BJ (cell line): ENCODE data around the gene MT1F. TPM values are rescaled to one million over a fixed set of nuclear protein-coding genes. Genes with fewer than 3 reads are reported as not detected.

Source experiments
- CTCF ChIA-PET: fragments of 350-600 bp; formaldehyde crosslinking; extraction: SDS; loops from one replicate; lab custom pipeline; 2021; ENCODE audit warnings: antibody characterized with exemption, inconsistent platforms; lab: Yijun Ruan, JAX
- POLR2A ChIA-PET: fragments of 300-600 bp; sonication (Branson Sonifier 250); formaldehyde crosslinking; extraction: SDS; loops from one replicate; lab custom pipeline; 2021; ENCODE audit warnings: antibody characterized with exemption; lab: Charles Lee
- DNase-seq: peaks from one replicate; pipeline ENCODE4 v3.0.0-alpha.2; 2011; ENCODE audit warnings: low read depth
- H3K27me3 ChIP-seq: 2 replicates; pipeline ENCODE4 v1.6.0; 2011; ENCODE audit warnings: low read length; ENCODE audit not compliant: control insufficient read depth, insufficient read depth
- H3K36me3 ChIP-seq: 2 replicates; pipeline ENCODE4 v1.5.1; 2011; ENCODE audit warnings: low read length; ENCODE audit not compliant: control insufficient read depth, insufficient read depth
- H3K4me3 ChIP-seq: 2 replicates; pipeline ENCODE4 v1.5.1; 2011; ENCODE audit warnings: low read depth, mild to moderate bottlenecking, control low read depth, low read length
- CTCF ChIP-seq: IDR thresholded peaks from 2 replicates; pipeline ENCODE4 v1.5.1; 2011; ENCODE audit warnings: low read depth, mild to moderate bottlenecking, control low read depth, inconsistent platforms, low read length, moderate library complexity; ENCODE audit not compliant: insufficient read depth
- polyA plus RNA-seq: library from polyadenylated mRNA; depleted of rRNA; stranded (reverse); fragments of >200 nt; gene quantifications from 2 replicates; pipeline ENCODE4 v1.2.3, GENCODE V29; 2011

MT1F gene
- polyA plus RNA-seq, 1 experiment, result 11.3 TPM

- no peak for DNase-seq
- CTCF ChIA-PET, result interaction anchor here (0.9 to 1.3 kb wide), 4 partner anchors 97 to 184 kb away, joined by 3 to 5 read pairs (median 3); no protein-coding TSS in a partner anchor
- no peak for TF ChIP-seq CTCF
- Histone ChIP-seq H3K36me3 (no peaks in the 10 kb centered on the region), H3K27me3 (no peaks in the 10 kb centered on the region), H3K4me3 (no peak overlapping the region)
- POLR2A ChIA-PET, result no interaction called here
Measured at GRCh38 chr16:56697456-56698155, 39.8 kb downstream of the MT1F start.

GRCh38 chr16:56700195-56700594 is 42.4 kb downstream of the MT1F start:
- no peak for TF ChIP-seq CTCF
- Histone ChIP-seq H3K27me3 (no peaks in the 10 kb centered on the region; the same call in 1 of the 2 replicates), H3K4me3 (no peak overlapping the region), H3K36me3 (no peaks in the 10 kb centered on the region)
- ChIA-PET CTCF (interaction anchor here (0.7 to 4.9 kb wide), 6 partner anchors 26 to 367 kb away, joined by 3 to 100 read pairs (median 8); no protein-coding TSS in a partner anchor), POLR2A (no interaction called here)
- no peak for DNase-seq

GRCh38 chr16:56700631-56701030 is 42.9 kb downstream of the MT1F start:
- DNase-seq, result no peak
- no peak overlapping the region for H3K4me3 ChIP-seq
- no peak for TF ChIP-seq CTCF
- no peaks in the 10 kb centered on the region for H3K36me3 ChIP-seq
- ChIA-PET POLR2A (no interaction called here), CTCF (interaction anchor here (0.7 to 4.9 kb wide), 15 partner anchors 8 to 367 kb away, joined by 3 to 100 read pairs (median 5); no protein-coding TSS in a partner anchor)
- no peaks in the 10 kb centered on the region; the same call in 1 of the 2 replicates for H3K27me3 ChIP-seq

- Histone ChIP-seq H3K36me3 (no peaks in the 10 kb centered on the region), H3K27me3 (no peaks in the 10 kb centered on the region; the same call in 1 of the 2 replicates), H3K4me3 (no peak overlapping the region)
- ChIA-PET CTCF (interaction anchor here (0.7 to 4.9 kb wide), 45 partner anchors 9 to 756 kb away, joined by 3 to 100 read pairs (median 4); partner anchors contain the start of genes MT1E, MT1X and MT2A), POLR2A (interaction anchor here (1.2 kb wide), 1 partner anchor 76 kb away, joined by 4 read pairs; the partner anchor contains the start of gene MT1E)
- DNase-seq, result no peak
- no peak for TF ChIP-seq CTCF
Measured at GRCh38 chr16:56701534-56701933, 43.8 kb downstream of the MT1F start.

GRCh38 chr16:56702836-56703235 is 45.1 kb downstream of the MT1F start:
- CTCF ChIA-PET, result interaction anchor here (0.7 to 4.9 kb wide), 24 partner anchors 8 to 250 kb away, joined by 3 to 100 read pairs (median 5); partner anchors contain the start of gene MT1X
- no peak for DNase-seq
- H3K27me3 ChIP-seq, result no peaks in the 10 kb centered on the region; the same call in 1 of the 2 replicates
- H3K36me3 ChIP-seq, result no peaks in the 10 kb centered on the region
- no peak overlapping the region for H3K4me3 ChIP-seq
- POLR2A ChIA-PET, result no interaction called here
- TF ChIP-seq CTCF, result no peak
